H1 (cell line): ENCODE measurements around the gene VCPKMT. TPM values are rescaled to one million over a fixed set of nuclear protein-coding genes. Genes with fewer than 3 reads are reported as not detected.

Experiments
- CTCF ChIA-PET: fragments of 300-600 bp; sonication (Branson Sonifier 250); formaldehyde crosslinking; loops from one replicate; lab custom pipeline; 2021; ENCODE audit not compliant: partially characterized antibody; lab: Charles Lee
- POLR2A ChIA-PET: fragments of 300-600 bp; sonication (Branson Sonifier 250); formaldehyde crosslinking; loops from one replicate; lab custom pipeline; 2021; ENCODE audit warnings: inconsistent platforms; ENCODE audit not compliant: partially characterized antibody; lab: Charles Lee
- DNase-seq, 2 experiments: peaks; one replicate each; pipeline versions ENCODE4 v3.0.0 to v3.0.0-alpha.2; 2010 to 2022; ENCODE audit warnings: low spot score in 2 of 2, low read depth in 1 of 2, mixed read lengths in 1 of 2
- FAIRE-seq: peaks from 2 replicates; lab custom pipeline; 2011; peaks lifted over from hg19 to GRCh38; lab: Jason Lieb, UNC
- H2AFZ ChIP-seq: 2 replicates; pipeline ENCODE4 v1.8.1; 2012; ENCODE audit warnings: low read length, inconsistent platforms
- H2AK5ac ChIP-seq: 2 replicates; pipeline ENCODE4 v1.6.1; 2013; ENCODE audit warnings: low read depth, low read length
- H2BK120ac ChIP-seq: replicated peaks from 2 replicates; pipeline ENCODE3; 2013; ENCODE audit warnings: low read depth, low read length, inconsistent platforms
- H2BK12ac ChIP-seq: 2 replicates; pipeline ENCODE4 v1.6.1; 2013; ENCODE audit warnings: low read depth, low read length
- H2BK15ac ChIP-seq: 2 replicates; pipeline ENCODE4 v1.6.1; 2013; ENCODE audit warnings: low read length
- H2BK20ac ChIP-seq: 2 replicates; pipeline ENCODE4 v1.6.1; 2013; ENCODE audit warnings: low read length
- H2BK5ac ChIP-seq: 2 replicates; pipeline ENCODE4 v1.6.1; 2013; ENCODE audit warnings: low read depth, low read length
- H3K14ac ChIP-seq: 2 replicates; pipeline ENCODE4 v1.6.1; 2013; ENCODE audit warnings: inconsistent platforms; ENCODE audit not compliant: insufficient read length
- H3K18ac ChIP-seq: 2 replicates; pipeline ENCODE4 v1.6.1; 2013; ENCODE audit warnings: low read length; ENCODE audit errors: extremely low read depth
- H3K23ac ChIP-seq: 2 replicates; pipeline ENCODE4 v1.6.1; 2013; ENCODE audit warnings: inconsistent platforms; ENCODE audit not compliant: insufficient read length
- H3K23me2 ChIP-seq: 2 replicates; pipeline ENCODE4 v1.6.1; 2013; ENCODE audit warnings: low read depth, low read length
- H3K27ac ChIP-seq: 2 replicates; pipeline ENCODE4 v1.6.1; 2011; ENCODE audit warnings: low read depth, low read length, inconsistent platforms
- H3K27me3 ChIP-seq, 4 experiments: replicated peaks in 1 of 4; 1 replicate in 1 of 4; 2 replicates in 3 of 4; pipeline versions ENCODE4 v1.6.1 to v1.8.1; 2011 to 2013; ENCODE audit warnings: low read length in 3 of 4, mild to moderate bottlenecking in 3 of 4, inconsistent platforms in 2 of 4, mixed read lengths in 2 of 4, moderate library complexity in 1 of 4; ENCODE audit not compliant: control insufficient read depth in 3 of 4, insufficient read depth in 3 of 4; ENCODE audit errors: extremely low read depth in 1 of 4
- H3K36me3 ChIP-seq, 4 experiments: 2 replicates each; pipeline versions ENCODE4 v1.6.1 to v1.8.1; 2011 to 2013; ENCODE audit warnings: mild to moderate bottlenecking in 4 of 4, low read length in 3 of 4, moderate library complexity in 2 of 4, control low read depth in 1 of 4, inconsistent platforms in 1 of 4; ENCODE audit not compliant: insufficient read depth in 4 of 4, control insufficient read depth in 2 of 4
- H3K4ac ChIP-seq: replicated peaks from 2 replicates; pipeline ENCODE3; 2013; ENCODE audit warnings: low read length, low read depth, mixed read lengths, inconsistent platforms; ENCODE audit not compliant: insufficient read length
- H3K4me1 ChIP-seq, 4 experiments: replicated peaks in 1 of 4; 1 replicate in 1 of 4; 2 replicates in 3 of 4; pipeline versions ENCODE4 v1.6.1 to v1.8.1; 2011 to 2013; ENCODE audit warnings: low read length in 3 of 4, inconsistent platforms in 2 of 4, mixed read lengths in 1 of 4; ENCODE audit not compliant: insufficient read depth in 4 of 4, control insufficient read depth in 3 of 4
- H3K4me2 ChIP-seq, 2 experiments: 2 replicates each; pipeline versions ENCODE4 v1.6.1 to v1.8.1; 2011 to 2013; ENCODE audit warnings: low read depth in 2 of 2, low read length in 2 of 2, control low read depth in 1 of 2, inconsistent platforms in 1 of 2, mild to moderate bottlenecking in 1 of 2; ENCODE audit not compliant: insufficient read depth in 1 of 2
- H3K4me3 ChIP-seq, 4 experiments: fragments of 200-600, 300-600 bp in 1 of 4; sonication (generic), shearing (Covaris generic), sonication (Bioruptor Twin) in 1 of 4; 2 replicates each; pipeline versions ENCODE4 v1.5.1 to v1.8.1; 2011 to 2016; ENCODE audit warnings: low read length in 4 of 4, low read depth in 3 of 4, control low read depth in 2 of 4, inconsistent platforms in 2 of 4, mild to moderate bottlenecking in 2 of 4, mixed read lengths in 1 of 4, moderate library complexity in 1 of 4; ENCODE audit not compliant: insufficient read depth in 2 of 4; ENCODE audit errors: extremely low read depth in 1 of 4
- H3K56ac ChIP-seq: replicated peaks from 2 replicates; pipeline ENCODE3; 2013; ENCODE audit warnings: low read depth, mild to moderate bottlenecking, mixed read lengths, low read length, inconsistent platforms; ENCODE audit not compliant: insufficient read length
- H3K79me1 ChIP-seq: 2 replicates; pipeline ENCODE4 v1.6.1; 2013; ENCODE audit warnings: low read depth, low read length, control low read depth
- H3K79me2 ChIP-seq, 2 experiments: 2 replicates each; pipeline versions ENCODE4 v1.6.1 to v1.8.1; 2012 to 2013; ENCODE audit warnings: low read length in 2 of 2, mild to moderate bottlenecking in 2 of 2, inconsistent platforms in 1 of 2; ENCODE audit not compliant: insufficient read depth in 2 of 2, control insufficient read depth in 1 of 2
- H3K9ac ChIP-seq, 4 experiments: replicated peaks in 1 of 4; 1 replicate in 1 of 4; 2 replicates in 3 of 4; pipeline versions ENCODE4 v1.6.1 to v1.8.1; 2011 to 2013; ENCODE audit warnings: low read depth in 3 of 4, low read length in 3 of 4, control low read depth in 2 of 4, mild to moderate bottlenecking in 2 of 4, moderate library complexity in 2 of 4, inconsistent platforms in 1 of 4; ENCODE audit errors: extremely low read depth in 1 of 4
- H3K9me3 ChIP-seq, 2 experiments: 2 replicates each; pipeline versions ENCODE4 v1.6.1 to v1.8.1; 2012 to 2013; ENCODE audit warnings: mild to moderate bottlenecking in 2 of 2, moderate library complexity in 2 of 2, control low read depth in 1 of 2, inconsistent platforms in 1 of 2, low read depth in 1 of 2, low read length in 1 of 2, mixed read lengths in 1 of 2; ENCODE audit not compliant: insufficient read depth in 2 of 2
- H4K20me1 ChIP-seq, 2 experiments: replicated peaks in 1 of 2; 2 replicates each; pipeline versions ENCODE3 to v1.8.1; 2011 to 2013; ENCODE audit warnings: inconsistent platforms in 2 of 2, low read length in 2 of 2, mild to moderate bottlenecking in 1 of 2; ENCODE audit not compliant: insufficient read depth in 2 of 2, control insufficient read depth in 1 of 2
- H4K5ac ChIP-seq: 2 replicates; pipeline ENCODE4 v1.6.1; 2013; ENCODE audit warnings: low read length, low read depth, mixed read lengths, inconsistent platforms; ENCODE audit not compliant: insufficient read length
- H4K8ac ChIP-seq: 2 replicates; pipeline ENCODE4 v1.8.0; 2013; ENCODE audit warnings: mild to moderate bottlenecking, moderate library complexity, low read length, inconsistent platforms; ENCODE audit not compliant: insufficient read depth; ENCODE audit errors: extremely low read depth
- H4K91ac ChIP-seq: replicated peaks from 2 replicates; pipeline ENCODE3; 2013; ENCODE audit warnings: low read length, mixed read lengths, inconsistent platforms; ENCODE audit not compliant: insufficient read length
- CHD1 ChIP-seq: IDR thresholded peaks from 2 replicates; pipeline ENCODE4 v1.6.1; 2012; ENCODE audit warnings: low read depth, low read length, improper control_type of control experiment
- CTCF ChIP-seq, 3 experiments: IDR thresholded peaks; 1 replicate in 2 of 3; 2 replicates in 1 of 3; pipeline versions ENCODE4 v1.5.1 to v1.6.1; 2011; ENCODE audit warnings: low read length in 3 of 3, mild to moderate bottlenecking in 3 of 3, inconsistent platforms in 2 of 3, low read depth in 1 of 3, moderate library complexity in 1 of 3; ENCODE audit not compliant: insufficient read depth in 1 of 3; ENCODE audit errors: control extremely low read depth in 1 of 3
- E2F6 ChIP-seq: IDR thresholded peaks from 2 replicates; pipeline ENCODE4 v1.6.1; 2012; ENCODE audit warnings: inconsistent platforms
- NANOG ChIP-seq: IDR thresholded peaks from 2 replicates; pipeline ENCODE4 v1.6.1; 2011; ENCODE audit warnings: low read length, low read depth, mild to moderate bottlenecking, inconsistent platforms; ENCODE audit not compliant: insufficient read depth, poor library complexity, severe bottlenecking
- NRF1 ChIP-seq: IDR thresholded peaks from 2 replicates; pipeline ENCODE4 v1.6.1; 2011; ENCODE audit warnings: mild to moderate bottlenecking, low read depth, low read length, improper control_type of control experiment
- RAD21 ChIP-seq, 2 experiments: IDR thresholded peaks in 1 of 2; conservative IDR thresholded peaks in 1 of 2; 2 replicates each; pipeline ENCODE4 v1.6.1; 2011; ENCODE audit warnings: low read depth in 2 of 2, low read length in 2 of 2, improper control_type of control experiment in 1 of 2, inconsistent platforms in 1 of 2, mild to moderate bottlenecking in 1 of 2, moderate library complexity in 1 of 2
- RFX5 ChIP-seq: IDR thresholded peaks from 2 replicates; pipeline ENCODE4 v1.6.1; 2011; ENCODE audit warnings: low read depth, low read length, improper control_type of control experiment, borderline replicate concordance
- SIRT6 ChIP-seq: IDR thresholded peaks from one replicate; pipeline ENCODE4 v1.7.1; 2012; ENCODE audit warnings: low read length, inconsistent platforms
- SP1 ChIP-seq: IDR thresholded peaks from 2 replicates; pipeline ENCODE4 v1.6.1; 2011; ENCODE audit warnings: low read depth, low read length
- TAF7 ChIP-seq: optimal IDR thresholded peaks from 2 replicates; pipeline ENCODE3; 2011; ENCODE audit warnings: low read depth, mild to moderate bottlenecking, inconsistent platforms, low read length, moderate library complexity, borderline replicate concordance
- WGBS, 2 experiments: shearing (Covaris generic) in 1 of 2; methylation state at CpG; one replicate each; pipeline versions ENCODE4 v1.1.6 to v1.1.7; 2013 to 2015; ENCODE audit warnings: low lambda C conversion rate in 2 of 2, mixed read lengths in 2 of 2, inconsistent platforms in 1 of 2, low coverage in 1 of 2, missing lambda C conversion rate in 1 of 2; ENCODE audit not compliant: insufficient replicate concordance in 2 of 2, insufficient coverage in 1 of 2, insufficient read length in 1 of 2; ENCODE audit errors: extremely low coverage in 1 of 2, missing lambda C conversion rate in 1 of 2; 5-methylcytosine and 5-hydroxymethylcytosine counted together
- polyA plus RNA-seq, 7 experiments: library from polyadenylated mRNA; depleted of rRNA in 3 of 7; stranded (reverse) in 5 of 7; unstranded in 2 of 7; fragments of >200 nt in 5 of 7; fragments of 200-250 nt in 2 of 7; gene quantifications; 1 replicate in 5 of 7; 2 replicates in 1 of 7; 4 replicates in 1 of 7; pipeline versions ENCODE4 v1.2.1 to v1.2.3, GENCODE V29; 2011 to 2013; ENCODE audit warnings: missing spikeins in 2 of 7, mixed read lengths in 2 of 7
- total RNA-seq: library from RNA; stranded (reverse); fragmentation: NEBNext Ultra II Directional; extraction: Animal tissue kit (Norgen Biotek cat#: 25700); gene quantifications from 2 replicates; pipeline ENCODE4 v1.2.1, GENCODE V29; 2021

The VCPKMT gene
- total and polyA plus RNA-seq, 2 of the 8 experiments (the other 6 are each of a cell fraction or from before 2014, with no cell fraction given), result 3.8 to 7.1 TPM

- Histone ChIP-seq H3K18ac (no peak overlapping the region), H3K9me3 (no peaks in the 10 kb centered on the region), H2BK5ac (no peak overlapping the region), H4K8ac (no peak overlapping the region), H3K79me2 (peaks cover 0 to under 1% of the 10 kb centered on the region in 2 experiments; a peak in 1 of 4 replicates), H2BK120ac (no peak overlapping the region), H4K20me1 (peaks cover 0 to 5% of the 10 kb centered on the region in 2 experiments), H3K23ac (no peak overlapping the region), H3K9ac (no peak overlapping the region), H3K36me3 (peaks cover 12 to 62% (median 43%) of the 10 kb centered on the region in 4 experiments; a peak in 7 of 8 replicates), H2BK15ac (no peak overlapping the region), H4K91ac (no peak overlapping the region), H3K79me1 (no peaks in the 10 kb centered on the region; the same call in 1 of the 2 replicates), H3K27ac (no peak overlapping the region), H3K14ac (no peak overlapping the region), H2AK5ac (no peak overlapping the region), H3K4me2 (no peak overlapping the region), H3K4ac (no peak overlapping the region), H3K23me2 (no peaks in the 10 kb centered on the region), H4K5ac (no peak overlapping the region), H3K27me3 (no peaks in the 10 kb centered on the region), H3K4me1 (peaks cover 0 to under 1% (median 0%) of the 10 kb centered on the region in 4 experiments; a peak in 2 of 7 replicates), H2BK12ac (no peak overlapping the region), H2AFZ (no peak overlapping the region), H3K56ac (no peak overlapping the region), H3K4me3 (no peak overlapping the region), H2BK20ac (no peak overlapping the region)
- DNase-seq (no peak), FAIRE-seq (no peak)
- ChIA-PET CTCF (interaction anchor here (0.6 to 1.8 kb wide), 3 partner anchors 244 to 547 kb away, joined by 3 to 6 read pairs (median 6); no protein-coding TSS in a partner anchor), POLR2A (interaction anchor here (1.0 to 1.5 kb wide), 2 partner anchors 105 to 247 kb away, joined by 3 to 4 read pairs; no protein-coding TSS in a partner anchor)
- 90% methylated on average over 6 of the region's 6 CpGs; no CpG with 5 or more reads in 1 of the 2 experiments for WGBS, 2 experiments
- peak in 2 of 3 experiments; percentile 21 to 35; a peak in 2 of 4 replicates for TF ChIP-seq CTCF (IDR thresholded peaks at IDR 0.05; ENCODE audit: control extremely low read depth in 1 of 3, insufficient read depth in 1 of 3, low read depth in 1 of 3, low read length in 3 of 3)
- TF ChIP-seq NRF1, result no peak
- no peak for TF ChIP-seq NANOG
- TF ChIP-seq RAD21 (IDR thresholded peaks at IDR 0.05 in 1 of 2, conservative IDR thresholded peaks at IDR 0.05 in 1 of 2; ENCODE audit: low read depth in 2 of 2, low read length in 2 of 2), result peak; percentile 33 to 38; a peak in 3 of 4 replicates
- no peak for TF ChIP-seq TAF7
- TF ChIP-seq CHD1, result no peak
- TF ChIP-seq SP1, result no peak
- TF ChIP-seq E2F6, result no peak
- TF ChIP-seq RFX5, result no peak
- TF ChIP-seq SIRT6, result no peak
These were observed 7.0 kb downstream of the VCPKMT start for GRCh38 chr14:50109342-50109741.
